Ectodermal cell (in vitro differentiated cells): ENCODE data around the gene CEP97.
"Not testable (repeated sequence)": the region's sequence is repeated elsewhere in the genome, so short reads cannot be mapped to it uniquely, and the experiment has no call there.

ENCODE experiments used
- H3K27ac ChIP-seq: 2 replicates; pipeline ENCODE4 v1.7.0; 2013; ENCODE audit warnings: mild to moderate bottlenecking, low read depth, low read length; ENCODE audit not compliant: insufficient read depth, poor library complexity, severe bottlenecking
- H3K27me3 ChIP-seq: 2 replicates; pipeline ENCODE4 v1.7.0; 2013; ENCODE audit warnings: mild to moderate bottlenecking, low read length; ENCODE audit not compliant: insufficient read depth, control insufficient read depth, poor library complexity, severe bottlenecking
- H3K36me3 ChIP-seq: one replicate; pipeline ENCODE4 v1.7.0; 2013; ENCODE audit warnings: low read length; ENCODE audit not compliant: control insufficient read depth, insufficient read depth
- H3K4me1 ChIP-seq: one replicate; pipeline ENCODE4 v1.7.0; 2013; ENCODE audit warnings: low read length; ENCODE audit not compliant: control insufficient read depth, insufficient read depth
- H3K4me3 ChIP-seq: 2 replicates; pipeline ENCODE4 v1.7.0; 2013; ENCODE audit warnings: low read depth, low read length, control low read depth; ENCODE audit not compliant: insufficient read depth
- H3K9me3 ChIP-seq: 2 replicates; pipeline ENCODE4 v1.7.0; 2013; ENCODE audit warnings: mild to moderate bottlenecking, low read length, moderate library complexity; ENCODE audit not compliant: control insufficient read depth
- WGBS, 2 experiments: methylation state at CpG; one replicate each; pipeline ENCODE4 v1.1.7; 2013; ENCODE audit warnings: missing lambda C conversion rate in 2 of 2; 5-methylcytosine and 5-hydroxymethylcytosine counted together

CEP97 gene

GRCh38 chr3:101777745-101778281, 53.4 kb downstream of the CEP97 start:
- H3K27ac ChIP-seq, H3K9me3 ChIP-seq, H3K27me3 ChIP-seq, H3K4me3 ChIP-seq, H3K36me3 ChIP-seq, H3K4me1 ChIP-seq: not testable (repeated sequence)
- 81 to 96% methylated on average over 3 to 5 of the region's 6 CpGs for WGBS, 2 experiments

GRCh38 chr3:101778385-101779046, 54.1 kb downstream of the CEP97 start:
- peaks cover 9% of the 10 kb centered on the region for H3K27me3 ChIP-seq
- no peak overlapping the region for H3K27ac ChIP-seq
- H3K4me3 ChIP-seq = peak overlapping the region; percentile 83
- no peaks in the 10 kb centered on the region for H3K36me3 ChIP-seq
- H3K9me3 ChIP-seq = no peaks in the 10 kb centered on the region
- no peaks in the 10 kb centered on the region for H3K4me1 ChIP-seq
- 33 to 34% methylated on average over 21 of the region's 21 CpGs for WGBS, 2 experiments

DNA sequence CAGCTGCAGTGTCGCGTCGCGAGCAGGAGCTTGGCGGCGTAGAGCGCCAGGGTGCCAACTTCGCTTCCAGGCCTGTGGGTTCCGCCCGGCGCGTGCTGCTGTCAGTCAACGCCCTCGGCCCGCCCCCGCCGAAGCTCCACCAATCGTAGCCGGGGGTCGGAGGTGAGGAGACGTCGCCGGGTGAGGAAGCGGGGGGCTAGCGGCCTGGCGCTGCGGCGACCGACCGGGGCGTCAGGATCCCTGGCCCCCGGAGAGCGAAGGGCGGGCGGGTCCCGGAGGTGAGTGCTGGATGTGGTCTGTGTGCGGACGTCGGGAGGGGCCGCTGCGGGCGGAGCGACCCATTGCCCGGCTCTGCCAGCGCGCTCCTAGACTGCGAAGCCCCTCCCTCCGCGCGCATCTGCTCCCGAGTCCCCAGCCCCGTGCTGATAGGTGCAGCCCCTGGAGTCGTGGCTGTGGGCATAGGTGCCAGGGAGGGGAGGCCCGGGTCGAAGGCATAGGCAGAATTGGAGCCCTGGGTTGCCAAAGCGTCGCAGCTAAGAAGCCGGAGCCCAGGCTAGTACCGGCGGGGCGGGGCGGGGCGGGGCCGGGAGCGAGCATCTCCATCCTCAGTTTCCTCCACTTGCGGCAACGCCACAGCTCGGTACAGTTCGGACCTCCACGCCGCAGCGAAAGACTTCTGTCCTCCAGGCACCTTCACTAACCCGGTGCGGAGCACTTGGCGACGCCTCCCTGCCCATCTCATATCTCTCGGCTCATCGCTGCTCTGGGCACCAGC, 54.8 kb downstream of the CEP97 start, which contains the start of gene NXPE3:
Gene NXPE3, plus strand, starts transcription at position 165 of the 775 bp plus-strand sequence. CDS start 6,386 bp downstream, outside the sequence.
- H3K4me1 ChIP-seq = no peaks in the 10 kb centered on the region
- H3K27ac ChIP-seq = no peak within 1 kb of the TSS
- H3K4me3 ChIP-seq = peak within 1 kb of the TSS; percentile 83
- WGBS, 2 experiments = 0 to 1% methylated on average over 78 of the region's 78 CpGs
- peaks cover 9% of the 10 kb centered on the region for H3K27me3 ChIP-seq
- no peaks in the 10 kb centered on the region for H3K36me3 ChIP-seq
- no peaks in the 10 kb centered on the region for H3K9me3 ChIP-seq

- Histone ChIP-seq H3K4me1 (no peaks in the 10 kb centered on the region), H3K4me3 (peak overlapping the region; percentile 83), H3K36me3 (no peaks in the 10 kb centered on the region), H3K27me3 (peaks cover 9% of the 10 kb centered on the region), H3K27ac (no peak overlapping the region), H3K9me3 (no peaks in the 10 kb centered on the region)
- WGBS, 2 experiments = 28 to 39% methylated on average over 8 to 9 of the region's 9 CpGs
Measured at GRCh38 chr3:101779822-101780381, 55.5 kb downstream of the CEP97 start.

DNA sequence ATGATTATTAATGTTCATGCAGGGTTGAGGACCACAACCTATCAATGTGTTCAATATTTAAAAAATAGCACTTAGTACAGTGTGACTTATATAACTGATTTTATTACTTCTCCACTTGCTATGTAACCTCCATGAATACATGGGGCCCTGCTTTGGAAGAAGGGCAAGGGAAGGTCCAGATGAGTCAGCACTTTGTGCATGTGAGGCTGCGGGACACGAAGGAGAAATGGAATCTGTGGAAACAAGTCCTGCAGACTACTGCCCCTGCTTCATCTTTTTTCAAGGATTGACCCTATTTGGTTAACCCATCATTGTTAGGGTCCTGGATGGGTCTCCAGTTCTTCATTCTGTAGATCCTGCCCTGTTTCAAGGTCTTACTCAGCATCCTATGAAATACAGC, 56.2 kb downstream of the CEP97 start:
- H3K27me3 ChIP-seq = peaks cover 9% of the 10 kb centered on the region
- WGBS, 2 experiments = 52 to 63% methylated on average over 2 of the region's 2 CpGs
- H3K27ac ChIP-seq = no peak overlapping the region
- peaks cover 5% of the 10 kb centered on the region for H3K36me3 ChIP-seq
- no peak overlapping the region for H3K4me3 ChIP-seq
- no peaks in the 10 kb centered on the region for H3K4me1 ChIP-seq
- no peaks in the 10 kb centered on the region for H3K9me3 ChIP-seq

- Histone ChIP-seq H3K4me3 (no peak overlapping the region), H3K36me3 (peaks cover 9% of the 10 kb centered on the region), H3K27ac (no peak overlapping the region), H3K9me3 (no peaks in the 10 kb centered on the region), H3K27me3 (peaks cover 9% of the 10 kb centered on the region), H3K4me1 (no peaks in the 10 kb centered on the region)
Measured at GRCh38 chr3:101781166-101781565, 56.8 kb downstream of the CEP97 start.

- H3K27ac ChIP-seq = no peak overlapping the region
- H3K4me3 ChIP-seq = no peak overlapping the region
- H3K36me3 ChIP-seq = peaks cover 21% of the 10 kb centered on the region
- H3K9me3 ChIP-seq = no peaks in the 10 kb centered on the region
- H3K4me1 ChIP-seq = no peaks in the 10 kb centered on the region
- H3K27me3 ChIP-seq = no peaks in the 10 kb centered on the region
- WGBS, 2 experiments = 95 to 96% methylated on average over 5 of the region's 5 CpGs
Measured at GRCh38 chr3:101784855-101785613, 60.6 kb downstream of the CEP97 start.

- WGBS, 2 experiments = 93 to 99% methylated on average over 4 of the region's 4 CpGs
- H3K4me3 ChIP-seq = no peak overlapping the region
- H3K9me3 ChIP-seq = no peaks in the 10 kb centered on the region
- no peaks in the 10 kb centered on the region for H3K27me3 ChIP-seq
- no peak overlapping the region for H3K27ac ChIP-seq
- no peaks in the 10 kb centered on the region for H3K4me1 ChIP-seq
- peaks cover 27% of the 10 kb centered on the region for H3K36me3 ChIP-seq
Measured at GRCh38 chr3:101791778-101792177, 67.4 kb downstream of the CEP97 start.

DNA sequence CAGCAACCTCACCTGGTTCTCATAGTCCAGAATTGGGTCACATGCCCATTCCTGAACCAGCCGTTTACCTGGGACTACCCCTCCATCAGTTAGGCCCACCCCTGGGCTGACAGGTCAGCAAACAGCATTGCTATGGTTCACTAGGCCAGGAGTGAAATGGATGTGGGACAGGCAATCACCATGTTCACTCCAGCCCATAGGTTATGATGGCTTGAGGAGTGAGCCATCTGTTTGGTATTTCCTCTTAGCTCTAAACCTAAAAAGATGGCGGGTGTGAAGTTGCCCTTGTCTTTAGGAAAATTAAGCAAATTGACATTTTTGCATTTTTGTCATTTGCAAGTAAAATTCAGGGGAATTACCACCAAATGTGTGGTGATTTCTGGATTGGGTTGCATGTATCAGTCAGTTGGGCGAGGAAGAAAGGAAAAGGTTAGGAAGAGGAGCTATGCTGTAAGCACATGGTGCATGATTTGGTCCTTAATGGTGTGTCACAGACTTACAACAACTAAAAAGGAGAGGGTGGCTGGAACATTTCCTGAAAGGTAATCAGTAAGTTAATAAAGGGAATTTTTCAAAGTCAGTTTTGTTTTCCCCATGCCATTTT, 71.8 kb downstream of the CEP97 start:
- Histone ChIP-seq H3K4me3 (no peak overlapping the region), H3K9me3 (no peaks in the 10 kb centered on the region), H3K27ac (no peak overlapping the region), H3K4me1 (no peaks in the 10 kb centered on the region), H3K27me3 (no peaks in the 10 kb centered on the region), H3K36me3 (peaks cover 16% of the 10 kb centered on the region)
- WGBS, 2 experiments = 92 to 93% methylated on average over 3 of the region's 3 CpGs
